Measurements from ENCODE around the gene NUPR1.
A peak's percentile ranks its signal among the peaks of the same experiment; 100 is the strongest.
"Not testable (repeated sequence)": the region's sequence is repeated elsewhere in the genome, so short reads cannot be mapped to it uniquely, and the experiment has no call there.

NUPR1 gene

GRCh38 chr16:28554634-28555423 is 16.1 kb upstream of the NUPR1 start:
- DNase-seq, result no peak

DNA sequence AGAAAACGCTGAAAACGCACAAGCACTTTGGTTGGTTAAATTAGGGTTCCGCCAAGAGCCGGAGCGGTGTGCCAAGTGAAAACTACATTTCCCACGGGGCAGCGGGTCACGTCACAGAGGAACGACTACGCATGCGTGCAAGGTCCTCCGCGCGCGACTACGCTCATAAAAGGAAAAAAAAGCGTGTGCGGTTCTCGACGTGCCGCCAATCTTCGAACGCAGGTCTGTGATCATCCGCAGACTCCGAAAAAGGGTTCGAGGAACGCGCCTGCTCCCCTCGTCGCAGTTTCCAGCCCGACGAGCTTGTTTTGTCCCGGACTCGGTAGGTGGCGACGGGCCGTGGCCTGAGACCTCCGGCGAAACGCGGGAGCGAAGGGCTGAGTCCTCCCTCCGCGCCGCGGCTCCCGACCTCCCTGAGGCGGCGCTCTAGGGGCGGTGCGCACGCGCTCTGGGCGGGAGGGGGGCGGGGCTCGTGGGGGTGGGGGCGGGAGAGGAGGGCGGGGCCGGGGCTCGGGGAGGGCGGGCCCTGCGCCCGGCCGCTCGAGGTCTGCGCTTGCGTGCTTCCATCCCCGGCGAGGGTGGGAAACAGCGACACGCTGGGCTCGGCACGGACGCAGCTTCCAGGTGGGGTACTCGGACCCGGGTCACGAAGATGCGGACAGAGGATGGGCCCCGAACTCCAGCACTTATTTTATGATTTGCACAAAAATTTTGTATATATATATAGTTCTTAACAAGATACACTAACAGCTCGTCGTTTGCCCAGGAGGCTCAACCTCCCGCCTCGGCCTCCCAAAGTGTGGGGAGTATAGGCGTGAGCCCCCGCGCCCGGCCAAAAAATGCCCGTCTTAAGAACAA is 15.2 kb upstream of the NUPR1 start, which contains the start of gene SGF29:
TSS of gene SGF29 (plus strand) at position 145 of the 858 bp plus-strand sequence. CDS start 27,150 bp downstream, outside the sequence.
- peak; percentile 79 for DNase-seq

DNA sequence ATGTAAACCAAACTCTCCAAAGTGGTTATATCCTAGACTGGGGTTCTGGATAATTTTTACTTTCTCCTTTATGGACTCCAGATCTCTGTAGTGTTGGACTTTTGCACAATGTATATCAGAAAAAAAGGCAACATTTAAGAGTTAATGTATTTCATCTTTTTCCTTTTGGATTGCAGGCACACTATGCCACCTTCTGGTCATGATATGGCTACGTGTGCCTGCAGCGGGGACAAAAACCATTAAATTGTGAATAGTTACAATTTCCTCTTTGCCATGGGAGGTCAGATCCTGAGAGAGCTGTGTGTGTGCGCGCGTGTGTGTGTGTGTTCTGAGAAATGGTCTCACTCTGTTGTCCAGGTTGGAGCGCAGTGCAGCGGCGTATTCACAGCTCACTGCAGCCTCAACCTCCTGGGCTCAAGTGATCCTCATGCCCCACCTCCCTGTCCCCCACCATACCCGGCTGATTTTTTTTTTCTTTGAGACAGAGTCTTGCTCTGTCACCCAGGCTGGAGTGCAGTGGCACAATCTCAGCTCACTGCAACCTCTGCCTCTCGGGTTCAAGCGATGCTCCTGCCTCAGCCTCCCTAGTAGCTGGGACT is 10.6 kb upstream of the NUPR1 start:
- DNase-seq, result peak; percentile 14

DNA sequence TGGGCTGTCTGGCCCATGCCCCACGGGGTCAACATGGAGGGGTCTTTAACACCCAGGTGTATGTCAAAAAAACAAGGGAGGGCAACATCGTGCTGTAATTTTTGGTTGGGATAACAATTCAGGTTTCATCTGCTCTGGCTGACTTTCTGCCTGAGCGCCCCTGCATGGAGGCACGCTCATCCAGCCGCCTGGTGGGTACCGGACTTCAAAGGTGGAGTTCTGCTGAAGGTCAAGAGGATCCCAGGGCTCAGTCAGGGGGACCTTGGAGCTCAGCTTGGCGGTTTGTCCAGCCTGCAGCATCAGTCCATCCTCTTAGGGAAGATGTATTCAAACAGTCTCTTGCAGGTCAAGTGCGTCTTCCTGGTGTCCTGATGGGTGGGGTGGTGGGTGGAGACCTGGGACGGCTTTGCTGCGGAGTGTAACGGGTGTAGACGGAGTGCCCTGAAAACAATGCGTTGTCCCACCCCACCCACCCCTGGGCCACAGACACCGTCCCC is 9.6 kb upstream of the NUPR1 start:
- no peak for DNase-seq

GRCh38 chr16:28546626-28547025 is 7.9 kb upstream of the NUPR1 start:
- no peak for DNase-seq

- DNase-seq, result not testable (repeated sequence)
Observed at GRCh38 chr16:28545964-28546363, 7.2 kb upstream of the NUPR1 start.

DNA sequence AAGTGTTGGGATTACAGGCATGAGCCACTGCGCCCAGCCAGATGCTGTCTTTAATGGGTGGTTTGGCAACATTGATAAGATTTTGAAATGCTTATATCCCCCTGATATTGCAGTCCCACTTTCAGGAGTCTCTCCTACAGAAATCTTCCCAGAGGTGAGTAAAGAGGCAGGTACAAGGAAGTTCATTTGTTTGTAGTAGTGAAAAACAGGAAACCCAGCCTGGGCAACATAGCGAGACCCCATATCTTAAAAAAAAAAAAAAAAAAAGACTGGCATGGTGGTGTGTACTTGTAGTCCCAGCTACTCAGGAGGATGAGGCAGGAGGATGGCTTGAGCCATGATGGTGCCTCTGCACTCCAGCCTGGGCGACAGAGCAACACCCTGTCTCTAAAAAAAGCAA is 6.2 kb upstream of the NUPR1 start:
- no peak for DNase-seq

DNA sequence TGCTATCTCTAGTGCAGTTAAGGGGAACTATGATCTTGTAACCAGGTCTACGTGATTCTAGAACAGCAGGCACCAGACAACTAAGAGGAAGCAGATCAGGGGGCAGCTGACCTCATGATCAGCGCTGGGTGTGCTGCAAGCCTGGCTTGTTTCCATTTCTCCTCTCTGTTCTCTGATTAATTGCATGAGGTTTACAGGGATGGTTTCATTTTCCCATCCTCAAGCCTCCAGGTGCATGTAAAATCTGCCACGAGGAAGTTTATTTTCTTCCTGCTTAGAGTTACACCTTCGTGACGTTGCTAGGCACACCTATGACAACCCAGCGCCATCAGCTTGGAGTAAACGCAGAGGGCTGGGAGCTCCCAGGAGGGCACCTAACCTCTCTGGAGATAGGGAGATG is 4.3 kb upstream of the NUPR1 start:
- no peak for DNase-seq

- no peak for DNase-seq
Observed at GRCh38 chr16:28542646-28543045, 3.9 kb upstream of the NUPR1 start.

GRCh38 chr16:28540346-28540745 is 1.6 kb upstream of the NUPR1 start:
- DNase-seq, result no peak

DNA sequence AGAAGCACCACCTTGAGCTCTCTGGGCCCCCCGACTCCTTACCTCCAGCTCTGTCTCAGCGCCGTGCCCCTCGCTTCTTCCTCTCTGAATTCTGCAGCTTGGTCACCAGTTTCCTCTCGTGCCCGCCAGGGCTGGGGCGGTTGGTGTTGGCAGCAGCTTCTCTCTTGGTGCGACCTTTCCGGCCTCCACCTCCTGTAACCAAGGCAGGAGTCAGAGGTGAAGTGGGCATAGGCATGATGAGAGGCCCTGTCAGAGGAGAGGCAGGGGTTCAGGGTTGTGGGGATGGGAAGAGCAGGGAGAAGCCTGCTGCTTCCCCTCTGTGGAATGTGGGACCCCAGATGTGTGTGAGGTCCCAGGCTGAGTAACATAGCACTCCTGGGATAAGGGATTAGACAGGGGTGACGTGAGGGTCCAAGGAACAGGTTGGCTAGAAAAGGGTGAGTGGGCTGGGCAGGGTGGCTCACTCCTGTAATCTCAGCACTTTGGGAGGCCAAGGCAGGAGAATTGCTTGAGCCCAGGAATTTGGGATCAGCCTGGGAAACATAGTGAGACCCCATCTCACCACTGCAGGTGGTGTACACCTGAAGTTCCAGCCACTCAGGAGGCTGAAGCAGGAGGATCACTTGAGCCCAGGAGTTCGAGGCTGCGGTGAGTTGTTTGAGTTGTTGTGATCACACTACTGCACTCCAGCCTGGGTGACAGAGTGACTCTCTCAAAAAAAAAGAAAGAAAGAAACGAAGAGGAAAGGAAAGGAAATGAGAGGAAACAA is 626 bp downstream of the NUPR1 start:
- no peak for DNase-seq

- DNase-seq, result no peak
Observed at GRCh38 chr16:28537076-28537475, 1.7 kb downstream of the NUPR1 start.

DNA sequence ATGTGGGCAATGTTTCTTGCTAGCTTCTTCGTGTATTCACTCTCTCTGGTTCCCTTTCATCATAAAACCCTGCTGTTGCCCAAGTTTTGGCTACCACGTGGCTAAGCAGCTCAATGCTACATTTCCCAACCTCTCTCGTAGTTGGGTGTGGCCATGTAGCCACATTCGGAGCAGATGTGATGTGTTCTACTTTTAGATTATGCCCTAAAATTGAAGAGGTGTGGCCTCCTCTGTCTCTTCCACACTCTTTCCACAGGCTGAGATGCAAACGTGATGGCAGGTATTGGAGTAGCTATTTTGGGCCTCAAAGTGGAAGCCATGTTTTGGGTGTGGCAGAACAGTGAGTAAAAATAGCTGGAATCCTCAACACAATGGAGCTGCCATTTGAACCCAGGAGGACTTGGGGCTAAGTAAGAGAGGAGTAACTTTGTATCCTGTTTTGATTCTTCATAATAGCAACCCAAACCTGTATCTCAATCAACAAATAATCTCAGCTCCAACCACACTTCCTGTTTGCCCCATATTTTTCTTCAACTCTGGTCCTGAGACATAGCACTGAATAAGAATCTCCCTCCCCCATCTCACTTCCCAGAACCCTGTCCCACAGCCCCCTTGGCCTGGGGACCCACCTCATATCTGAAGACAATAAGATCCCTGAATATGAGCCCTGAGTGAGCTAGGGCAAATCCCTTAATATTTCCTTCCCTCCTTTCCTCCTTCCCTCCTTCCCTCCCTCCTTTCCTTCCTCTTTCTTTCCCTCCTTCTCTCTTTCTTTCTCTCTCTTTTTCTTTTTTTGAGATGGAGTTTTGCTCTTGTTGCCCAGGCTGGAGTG is 4.0 kb downstream of the NUPR1 start:
- no peak for DNase-seq

- no peak for DNase-seq
Observed at GRCh38 chr16:28532940-28533647, 5.7 kb downstream of the NUPR1 start.

- no peak for DNase-seq
Observed at GRCh38 chr16:28531777-28532744, 6.7 kb downstream of the NUPR1 start.

- DNase-seq, result no peak
Observed at GRCh38 chr16:28529124-28529523, 9.7 kb downstream of the NUPR1 start.

GRCh38 chr16:28528463-28528867 is 10.3 kb downstream of the NUPR1 start:
- DNase-seq, result no peak

DNA sequence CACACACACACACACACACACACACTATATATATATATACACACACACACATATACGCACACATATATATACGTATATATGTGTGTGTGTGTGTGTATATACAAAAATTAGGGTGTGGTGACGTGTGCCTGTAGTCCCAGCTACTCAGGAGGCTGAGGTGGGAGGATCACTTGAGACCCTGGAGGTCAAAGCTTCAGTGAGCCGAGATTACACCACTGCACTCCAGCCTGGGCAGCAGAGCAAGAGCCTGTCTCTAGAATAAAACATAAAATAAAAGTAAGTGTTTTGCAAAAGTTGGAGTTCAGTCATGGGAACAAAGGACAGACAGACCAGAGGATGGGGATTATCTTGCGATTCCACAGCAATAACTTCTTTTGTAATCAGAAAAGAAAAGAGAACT is 10.8 kb downstream of the NUPR1 start:
- no peak for DNase-seq

GRCh38 chr16:28527100-28527785 is 11.5 kb downstream of the NUPR1 start:
- DNase-seq, result not testable (repeated sequence)

All from NCI-H1694 (cell line).